Measurements from ENCODE around the gene CFAP251.
A peak's percentile ranks its signal among the peaks of the same experiment; 100 is the strongest.

The CFAP251 gene

GRCh38 chr12:121949648-121950397, 31.4 kb downstream of the CFAP251 start:
- DNase-seq = peak; percentile 6

GRCh38 chr12:121953117-121953692, 34.8 kb downstream of the CFAP251 start:
- DNase-seq = no peak

- DNase-seq = no peak
Observed at GRCh38 chr12:121953695-121954094, 35.3 kb downstream of the CFAP251 start.

- no peak for DNase-seq
Observed at GRCh38 chr12:121955258-121956237, 37.2 kb downstream of the CFAP251 start.

- no peak for DNase-seq
Observed at GRCh38 chr12:121957861-121958515, 39.6 kb downstream of the CFAP251 start.

GRCh38 chr12:121958541-121959240, 40.3 kb downstream of the CFAP251 start:
- DNase-seq = no peak

- DNase-seq = no peak
Observed at GRCh38 chr12:121960541-121960940, 42.1 kb downstream of the CFAP251 start.

- DNase-seq = no peak
Observed at GRCh38 chr12:121961195-121961879, 42.9 kb downstream of the CFAP251 start.

GRCh38 chr12:121963341-121964018, 45.1 kb downstream of the CFAP251 start:
- no peak for DNase-seq

- DNase-seq = no peak
Observed at GRCh38 chr12:121964813-121965643, 46.6 kb downstream of the CFAP251 start.

GRCh38 chr12:121966959-121967358, 48.6 kb downstream of the CFAP251 start:
- no peak for DNase-seq

GRCh38 chr12:121968876-121969275, 50.5 kb downstream of the CFAP251 start:
- DNase-seq = no peak

- no peak for DNase-seq
Observed at GRCh38 chr12:121969726-121970125, 51.3 kb downstream of the CFAP251 start.

GRCh38 chr12:121970581-121971300, 52.3 kb downstream of the CFAP251 start:
- no peak for DNase-seq

GRCh38 chr12:121974026-121974985, 55.9 kb downstream of the CFAP251 start:
- DNase-seq = no peak

GRCh38 chr12:121975021-121975420, 56.6 kb downstream of the CFAP251 start:
- DNase-seq = no peak

- DNase-seq = no peak
Observed at GRCh38 chr12:121976950-121977349, 58.6 kb downstream of the CFAP251 start.
